Inflammatory macrophage (primary cell): ENCODE results near the gene PTPN3.

Experiments used
- DNase-seq, 2 donors: peaks; one replicate each; pipeline ENCODE4 v3.0.0-alpha.2; 2020 to 2022

The PTPN3 gene

GRCh38 chr9:109452761-109453160 lies 45.3 kb downstream of the PTPN3 start:
- DNase-seq, result no peak

DNA sequence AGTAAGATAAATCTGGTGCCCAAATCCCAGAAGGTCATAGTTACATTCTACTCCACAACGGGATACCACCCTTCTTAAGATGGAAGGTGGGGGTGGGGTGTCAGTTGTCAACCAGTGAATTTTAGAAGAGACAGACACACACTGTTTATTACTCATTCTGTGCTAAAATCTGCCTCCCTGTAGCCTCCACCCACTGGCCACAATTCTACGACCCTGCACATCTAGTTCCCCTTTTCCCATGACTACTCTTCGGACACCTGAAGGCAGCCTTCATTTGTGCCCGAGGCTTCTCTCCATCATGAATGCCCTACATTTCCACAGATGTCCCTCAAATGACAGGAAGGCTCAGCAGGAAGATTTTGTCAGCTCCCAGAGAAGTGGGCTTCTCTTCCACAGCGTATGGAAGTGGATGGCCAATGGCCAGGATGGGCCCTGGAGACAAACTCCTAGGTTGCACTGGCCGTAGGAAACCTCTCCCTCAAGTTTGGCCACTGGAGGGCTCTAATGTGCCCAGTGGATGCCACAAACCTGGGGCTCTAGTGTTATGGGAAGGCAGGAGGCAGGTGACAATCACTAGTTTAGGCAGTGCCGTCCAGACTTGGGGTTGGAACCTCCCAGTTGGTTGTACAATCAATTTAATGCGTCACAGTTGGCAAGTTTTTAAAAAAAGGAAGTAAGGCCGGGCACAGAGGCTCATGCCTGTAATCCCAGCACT lies 46.6 kb downstream of the PTPN3 start:
- DNase-seq, result no peak

DNA sequence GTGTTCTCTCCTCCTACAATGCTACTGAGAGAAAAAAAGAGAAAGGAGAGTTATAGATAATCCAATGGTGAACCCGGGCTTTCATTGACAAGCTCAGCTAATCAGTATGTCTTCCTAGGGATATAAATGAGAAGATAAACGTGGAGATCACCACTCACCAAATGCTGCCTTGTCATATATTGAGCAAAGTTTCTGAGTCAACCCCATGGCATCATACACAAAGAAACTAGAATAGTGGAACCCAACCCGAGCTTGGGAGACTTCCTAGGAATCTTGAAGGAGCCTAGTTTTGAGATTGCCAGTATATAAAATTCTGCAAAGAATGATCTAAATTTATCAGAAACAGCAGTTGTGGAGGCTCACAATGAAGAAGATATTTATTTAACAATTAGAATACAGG lies 47.8 kb downstream of the PTPN3 start:
- no peak for DNase-seq

DNA sequence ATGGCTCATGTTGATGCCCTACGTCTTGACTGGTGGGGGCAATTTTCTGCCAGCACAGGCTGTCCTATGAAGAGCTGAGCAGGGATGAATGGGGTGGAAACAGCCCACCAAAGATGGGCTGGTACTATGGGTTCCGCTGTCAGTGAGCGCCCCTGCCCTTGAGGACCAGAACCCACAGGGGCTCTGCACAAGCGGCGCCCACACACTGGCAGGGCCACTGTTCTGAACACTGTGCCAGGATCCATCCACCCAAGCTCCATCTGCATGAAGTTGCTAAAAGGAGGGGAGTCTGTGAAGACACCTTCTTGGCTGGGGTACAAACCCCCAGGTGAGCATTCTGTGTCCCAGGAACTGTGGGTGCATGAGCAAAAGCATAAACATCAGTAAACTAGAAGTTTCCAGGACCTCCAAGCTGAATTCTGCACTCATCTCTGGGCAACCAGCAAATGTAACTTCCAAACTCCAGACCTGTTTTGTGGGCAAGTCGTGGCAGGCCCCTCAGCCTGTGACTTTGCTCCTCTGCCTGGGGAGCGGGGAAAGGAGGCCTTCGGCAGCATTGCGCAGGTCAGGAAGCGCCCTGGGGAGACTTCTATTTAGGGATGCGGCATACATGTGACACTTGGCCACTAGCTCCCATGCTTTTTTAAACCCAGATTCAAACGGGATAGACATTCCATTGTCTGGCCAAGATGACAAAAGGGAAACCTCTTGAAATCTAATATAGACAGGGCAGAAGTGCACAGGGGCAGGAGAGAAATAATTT lies 48.9 kb downstream of the PTPN3 start:
- DNase-seq, result no peak

DNA sequence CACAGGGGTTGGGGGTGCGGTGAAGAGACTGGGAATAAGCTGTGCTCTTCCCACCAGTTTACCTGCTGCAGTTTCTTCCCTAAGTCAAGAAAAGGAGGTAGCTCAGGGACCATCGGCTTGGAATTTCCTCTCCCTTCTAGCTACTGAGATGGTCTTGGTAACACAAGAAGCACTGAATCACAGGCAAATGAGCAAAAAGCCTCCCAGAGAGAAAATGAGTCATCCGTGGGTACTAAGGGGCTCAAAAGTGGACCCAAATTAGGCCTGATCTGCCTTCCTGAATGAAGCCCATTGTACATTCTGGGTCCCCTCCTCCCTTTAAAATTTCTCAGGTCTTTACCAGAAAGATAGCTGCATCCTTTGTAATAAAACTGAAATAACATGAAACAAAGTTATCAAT lies 49.9 kb downstream of the PTPN3 start:
- no peak for DNase-seq

DNA sequence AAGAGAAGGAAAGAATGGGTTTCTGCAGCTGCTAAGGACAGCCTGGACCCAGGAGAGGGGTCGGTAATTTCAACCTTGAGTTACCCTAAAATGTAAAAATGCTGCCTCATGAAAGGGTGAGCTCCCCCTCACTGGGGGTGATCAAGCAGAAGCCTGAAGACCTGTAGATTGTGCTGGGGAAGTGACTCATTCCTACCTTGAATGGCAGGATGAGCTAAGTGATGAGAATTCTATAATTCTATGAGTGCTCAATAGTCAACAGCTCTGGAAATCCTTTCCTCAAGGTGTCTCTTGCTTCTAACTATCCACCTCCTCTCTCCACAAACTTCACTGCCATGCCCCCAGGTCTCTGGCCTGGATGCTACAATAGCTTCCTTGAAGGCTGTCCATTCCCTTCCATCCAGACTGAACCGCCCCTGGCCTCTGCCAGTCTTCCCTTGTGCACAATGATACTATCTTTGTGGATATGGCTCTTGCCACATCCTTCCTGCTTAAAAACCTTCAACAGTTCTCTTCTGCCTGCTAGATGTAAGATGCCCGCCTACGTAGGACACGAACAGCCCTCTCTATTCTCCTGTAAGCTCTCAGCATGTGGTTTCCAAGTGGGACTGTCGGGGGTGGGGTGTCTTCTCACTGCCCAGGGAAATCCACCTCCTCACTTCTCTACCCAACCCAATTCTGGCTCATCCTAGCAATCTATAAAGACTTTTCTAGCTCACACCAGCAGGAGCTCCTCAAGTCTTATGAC lies 50.6 kb downstream of the PTPN3 start:
- no peak for DNase-seq

- DNase-seq, result no peak
Observed at GRCh38 chr9:109444771-109445320, 53.3 kb downstream of the PTPN3 start.

DNA sequence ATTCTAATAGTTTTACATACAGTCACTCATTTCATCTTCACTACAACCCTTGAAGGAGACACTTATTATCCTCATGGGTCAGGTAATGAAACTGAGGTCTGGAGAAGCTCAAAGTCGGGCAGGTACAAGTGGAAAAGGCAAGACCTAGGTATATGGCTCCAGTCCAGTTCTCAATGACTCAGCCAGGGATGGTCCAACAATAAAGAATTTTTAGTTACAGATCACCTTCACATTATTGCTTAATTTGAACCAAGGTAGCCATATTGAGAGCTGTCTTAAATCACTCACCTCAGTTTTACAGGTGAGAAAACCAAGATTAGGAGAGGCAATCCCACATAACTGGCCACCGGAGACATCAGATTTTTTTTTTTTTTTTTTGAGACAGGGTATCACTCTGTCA lies 55.4 kb downstream of the PTPN3 start:
- no peak for DNase-seq

DNA sequence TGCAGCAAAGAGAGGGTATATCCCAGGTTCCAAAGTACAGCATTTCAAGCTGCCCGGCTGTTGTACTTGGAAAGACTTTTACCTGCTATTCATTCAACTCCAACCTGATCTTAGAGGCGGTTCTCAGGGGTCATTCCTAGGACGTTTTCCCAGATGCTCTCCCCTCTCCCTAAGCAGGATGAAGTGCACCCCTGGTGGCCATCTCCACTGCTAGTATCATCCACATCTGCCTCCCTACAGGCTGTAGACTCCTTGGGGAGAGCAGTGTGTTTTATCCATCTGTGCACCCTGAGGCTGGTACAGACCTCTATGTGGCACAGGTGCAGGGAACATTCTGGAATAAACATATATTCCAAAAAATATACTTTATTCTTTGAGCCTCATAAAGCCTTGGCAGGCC lies 56.8 kb downstream of the PTPN3 start:
- no peak for DNase-seq

- peak; percentile 73 to 77 for DNase-seq
Observed at GRCh38 chr9:109440797-109441287, 57.3 kb downstream of the PTPN3 start.

- peak; percentile 6 to 13 for DNase-seq
Observed at GRCh38 chr9:109440117-109440515, 58.0 kb downstream of the PTPN3 start.

- no peak for DNase-seq
Observed at GRCh38 chr9:109439378-109440116, 58.6 kb downstream of the PTPN3 start.

DNA sequence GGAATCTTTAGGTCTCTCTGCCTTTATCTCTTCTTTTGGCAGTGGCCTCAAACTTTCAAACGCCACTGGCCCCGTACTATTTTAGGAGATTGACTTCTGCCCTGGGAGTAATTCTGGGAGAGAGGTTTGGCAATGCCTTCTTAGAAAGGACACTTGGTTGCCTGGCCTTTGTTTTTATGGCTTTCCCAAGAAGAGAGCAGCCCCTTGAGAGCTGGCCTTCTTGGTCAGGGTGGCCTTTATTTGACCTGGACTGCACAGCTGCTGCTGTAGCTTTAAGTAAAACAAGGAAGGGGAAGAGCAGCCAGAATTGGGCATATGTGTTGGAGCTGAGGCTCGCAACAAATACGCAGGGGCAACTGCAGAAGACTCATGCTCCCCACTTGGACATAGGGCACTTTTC lies 60.8 kb downstream of the PTPN3 start:
- DNase-seq, result no peak

DNA sequence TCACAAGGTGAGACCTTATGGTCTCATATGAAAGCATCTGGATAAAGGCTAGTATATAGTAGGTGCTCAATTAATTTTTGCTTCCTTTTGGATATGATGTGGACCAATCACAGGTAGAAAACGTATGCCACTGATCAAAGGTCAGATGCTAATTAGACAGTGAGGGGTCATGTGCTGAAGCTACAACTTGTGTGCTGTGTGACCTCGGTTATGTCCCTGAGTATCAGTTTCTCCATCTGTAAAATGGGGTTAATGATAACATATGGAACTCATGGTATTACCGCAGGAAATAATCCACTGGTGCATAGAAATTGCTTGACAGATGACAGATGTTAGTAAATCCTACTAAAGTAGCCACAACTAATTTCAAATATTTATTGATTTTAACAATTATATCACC lies 62.0 kb downstream of the PTPN3 start:
- no peak for DNase-seq

DNA sequence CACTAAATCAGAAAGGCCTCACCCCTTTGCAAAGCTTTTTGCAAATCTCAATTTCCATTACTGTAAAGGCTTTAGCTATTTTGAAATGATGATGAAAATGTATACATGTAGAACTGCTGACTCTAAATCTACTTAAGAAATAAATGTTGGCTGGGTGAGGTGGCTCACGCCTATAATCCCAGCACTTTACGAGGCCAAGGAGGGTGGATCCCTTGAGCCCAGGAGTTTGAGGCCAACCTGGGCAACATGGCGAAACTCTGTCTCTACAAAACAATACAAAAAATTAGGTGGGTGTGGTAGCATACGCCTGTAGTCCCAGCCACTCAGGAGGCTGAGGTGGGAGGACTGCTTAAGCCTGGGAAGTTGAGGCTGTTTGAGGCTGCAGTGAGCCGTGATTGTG lies 64.6 kb downstream of the PTPN3 start:
- DNase-seq, result no peak

DNA sequence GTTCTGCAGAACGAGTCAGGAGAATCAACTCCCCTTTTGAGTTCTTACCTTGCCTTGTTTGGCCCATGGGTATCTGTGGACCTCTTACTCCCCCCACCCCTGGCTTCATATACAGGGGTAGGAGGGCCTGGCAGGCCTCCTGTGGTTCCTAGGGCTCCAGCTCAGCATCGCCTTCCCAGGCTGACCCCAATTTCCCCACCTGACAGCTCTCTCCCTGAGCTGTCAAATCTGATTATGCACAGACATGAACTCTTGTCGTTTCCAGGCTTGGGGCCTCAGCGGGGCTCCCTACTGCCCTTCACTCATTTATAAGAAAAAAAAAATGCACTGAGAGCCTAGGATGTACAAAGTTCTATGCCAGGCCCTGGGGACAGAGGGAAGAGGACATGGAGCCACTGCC lies 67.9 kb downstream of the PTPN3 start:
- no peak for DNase-seq

GRCh38 chr9:109428854-109429253 lies 69.3 kb downstream of the PTPN3 start:
- DNase-seq, result no peak

DNA sequence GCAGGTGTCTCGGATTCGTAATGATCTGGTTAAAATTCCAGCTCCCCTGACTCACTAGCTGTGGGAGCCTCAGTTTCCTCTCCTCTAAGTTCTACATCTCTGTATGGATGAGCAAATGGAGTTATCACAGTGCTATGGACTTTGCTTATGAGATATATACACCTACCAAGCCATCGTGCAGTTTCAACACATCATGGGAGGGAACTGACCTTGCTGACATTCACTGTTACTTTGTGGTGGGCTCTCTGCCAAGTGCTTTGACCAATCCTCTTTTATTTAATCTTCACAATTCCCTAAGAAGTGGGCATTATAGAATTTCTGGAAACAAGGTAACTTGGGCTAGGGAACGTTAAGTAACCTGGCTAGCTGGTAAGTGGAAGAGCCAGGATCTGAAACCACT lies 70.2 kb downstream of the PTPN3 start:
- no peak for DNase-seq

- no peak for DNase-seq
Observed at GRCh38 chr9:109426626-109427402, 71.3 kb downstream of the PTPN3 start.

DNA sequence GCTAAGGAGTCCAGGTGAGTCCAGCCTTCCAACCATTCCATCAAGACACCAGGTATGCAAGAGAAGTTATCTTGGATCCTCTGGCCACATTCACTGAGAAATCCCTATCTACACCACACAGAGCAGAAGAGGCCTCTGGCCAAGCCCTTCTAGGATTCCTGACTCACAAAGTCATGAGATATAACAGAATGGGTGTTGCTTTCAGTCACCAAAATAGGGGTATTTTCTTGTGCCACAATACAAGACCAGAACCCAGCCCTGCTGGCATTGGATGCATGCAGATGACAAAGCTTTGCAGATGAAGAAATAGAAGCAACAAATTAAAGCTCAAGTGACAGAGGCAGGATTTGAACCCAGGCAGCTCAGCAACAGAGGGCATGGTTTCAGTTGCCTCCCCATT lies 73.5 kb downstream of the PTPN3 start:
- no peak for DNase-seq

- no peak for DNase-seq
Observed at GRCh38 chr9:109423877-109424276, 74.2 kb downstream of the PTPN3 start.

DNA sequence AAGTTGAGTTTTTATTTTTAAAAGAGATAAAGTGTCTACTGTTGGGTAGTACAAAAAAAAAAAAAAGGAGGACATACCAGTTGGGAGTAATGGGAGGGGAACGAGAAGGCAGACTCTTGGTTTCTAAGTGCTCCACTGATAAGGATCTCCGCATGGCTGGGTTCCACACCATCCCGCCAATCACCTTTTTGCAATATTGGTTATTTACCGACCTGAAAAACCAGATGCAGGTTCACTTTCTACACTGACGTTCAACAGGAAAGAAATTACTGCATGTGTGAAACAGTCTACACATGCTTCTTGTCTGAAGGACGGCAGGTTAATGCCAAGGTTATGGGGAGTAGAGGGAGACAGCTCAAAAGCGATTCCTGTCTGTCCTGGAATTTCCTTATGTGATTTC lies 75.5 kb downstream of the PTPN3 start:
- DNase-seq, result no peak
